HG02970 (cell line): ENCODE data around the gene MAPKAP1.

ENCODE experiments used
- ATAC-seq: cut with Tn5 transposase; IDR thresholded peaks from one replicate; pipeline ENCODE4 v1.9.1; 2021; ENCODE audit warnings: mild to moderate bottlenecking, moderate library complexity, moderate number of reproducible peaks; ENCODE audit not compliant: unreplicated experiment, low FRiP score

Gene MAPKAP1

GRCh38 chr9:125426926-125427325 is 280.1 kb downstream of the MAPKAP1 start:
- no peak for ATAC-seq

DNA sequence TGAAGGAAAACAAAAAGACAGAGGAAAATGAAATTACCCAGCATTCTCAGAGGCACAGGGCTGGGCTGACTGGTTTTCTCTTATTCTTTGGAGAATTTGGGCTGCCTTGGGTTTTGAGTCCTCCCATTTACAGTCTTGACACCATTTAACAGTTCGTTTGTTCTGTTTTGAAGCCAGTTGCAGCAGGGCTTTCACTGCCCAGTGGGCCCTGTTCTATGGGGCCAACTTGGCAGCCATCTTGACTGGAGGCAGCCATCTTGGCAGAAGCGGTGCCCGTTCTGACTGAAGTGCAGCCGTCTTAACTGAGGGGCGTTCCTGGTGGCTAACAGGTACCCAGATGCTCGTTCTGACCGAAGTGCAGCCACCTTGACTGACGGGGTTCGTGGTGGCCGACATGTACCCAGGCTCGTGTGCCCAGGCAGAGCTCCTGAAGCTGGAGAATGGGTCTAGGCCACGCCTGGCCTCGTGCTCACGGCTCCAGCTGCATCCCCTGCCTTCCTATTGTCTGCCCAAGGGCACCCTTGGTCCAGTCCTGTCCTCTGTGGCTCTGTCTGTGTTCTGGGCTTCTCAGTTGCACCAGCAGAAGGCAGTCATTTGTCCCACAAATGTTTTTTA is 281.0 kb downstream of the MAPKAP1 start:
- ATAC-seq: no peak

DNA sequence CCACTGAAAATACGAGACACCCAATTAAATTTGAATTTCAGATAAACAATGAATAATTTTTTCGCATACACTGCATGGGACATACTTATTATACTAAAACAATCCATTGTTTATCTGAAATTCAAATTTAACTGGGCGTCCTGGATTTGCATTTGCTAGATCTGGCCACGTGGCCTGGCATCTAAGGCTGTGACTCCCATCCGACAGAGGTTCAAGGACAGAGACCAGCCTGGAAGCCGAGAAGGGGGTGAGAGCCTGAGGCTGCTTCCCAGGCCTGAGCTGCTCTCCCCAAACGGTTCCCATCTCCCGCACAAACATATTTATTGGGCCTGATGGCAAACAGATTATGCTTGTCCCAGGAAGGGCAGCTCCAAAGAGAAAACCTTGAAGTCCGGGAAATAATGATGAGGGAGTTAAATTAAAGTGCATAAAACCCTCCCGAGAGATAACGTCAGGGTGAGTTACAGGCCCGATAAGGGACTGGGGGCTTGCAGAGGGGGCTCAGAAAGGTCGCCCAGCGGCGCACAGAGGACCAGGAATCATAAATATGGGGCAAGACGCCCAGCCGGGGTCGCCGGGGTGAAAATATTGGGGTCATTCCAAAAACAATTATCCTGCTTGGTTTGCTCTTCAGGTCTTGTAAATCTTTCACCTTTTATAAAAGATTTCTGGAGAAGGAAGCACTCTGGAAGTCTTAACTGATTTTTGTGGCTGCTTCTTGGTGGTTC is 281.7 kb downstream of the MAPKAP1 start:
- ATAC-seq: no peak

DNA sequence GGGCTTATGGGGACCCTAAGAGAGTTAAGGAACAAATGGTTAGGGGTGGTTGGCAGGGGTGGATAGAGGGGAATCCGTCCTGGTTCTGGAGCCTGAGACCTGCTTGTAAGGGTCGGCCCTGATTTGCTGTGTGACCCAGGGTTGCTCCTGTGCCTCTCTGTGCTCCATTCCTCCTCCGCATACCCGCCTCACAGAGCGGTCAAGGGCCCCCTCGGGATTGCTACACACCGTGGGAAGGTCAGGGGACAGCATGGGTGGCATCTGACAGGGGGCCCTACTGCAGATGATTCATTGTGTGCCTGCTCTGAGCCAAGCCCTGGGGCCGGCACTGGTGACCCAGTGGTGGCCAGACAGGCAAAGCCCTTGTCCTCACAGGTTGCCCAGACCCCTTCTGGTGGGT is 283.0 kb downstream of the MAPKAP1 start:
- ATAC-seq: no peak

DNA sequence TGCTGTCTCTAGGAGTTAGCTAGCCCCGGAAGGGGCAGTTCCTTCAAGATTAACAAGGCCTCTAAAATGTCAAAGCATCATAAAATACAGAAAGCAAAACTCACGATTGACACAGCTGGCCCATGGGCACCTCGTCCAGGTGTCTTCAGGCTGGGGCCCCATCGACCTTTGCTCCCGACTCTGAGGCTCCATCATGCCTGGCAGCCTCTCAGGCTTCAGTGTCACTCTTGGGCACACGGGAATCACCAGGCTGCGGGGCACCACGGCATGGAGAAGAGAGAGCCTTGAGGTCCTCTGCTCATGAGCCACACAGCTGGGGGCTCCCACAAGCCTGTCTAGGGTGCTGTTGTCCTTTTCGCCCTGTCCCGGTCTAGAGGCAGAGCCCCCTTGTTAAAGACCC is 284.2 kb downstream of the MAPKAP1 start:
- no peak for ATAC-seq

GRCh38 chr9:125421591-125422181 is 285.3 kb downstream of the MAPKAP1 start:
- no peak for ATAC-seq

- no peak for ATAC-seq
Observed at GRCh38 chr9:125421166-125421565, 285.8 kb downstream of the MAPKAP1 start.

- no peak for ATAC-seq
Observed at GRCh38 chr9:125418404-125418803, 288.6 kb downstream of the MAPKAP1 start.

GRCh38 chr9:125416517-125416916 is 290.5 kb downstream of the MAPKAP1 start:
- ATAC-seq: no peak

DNA sequence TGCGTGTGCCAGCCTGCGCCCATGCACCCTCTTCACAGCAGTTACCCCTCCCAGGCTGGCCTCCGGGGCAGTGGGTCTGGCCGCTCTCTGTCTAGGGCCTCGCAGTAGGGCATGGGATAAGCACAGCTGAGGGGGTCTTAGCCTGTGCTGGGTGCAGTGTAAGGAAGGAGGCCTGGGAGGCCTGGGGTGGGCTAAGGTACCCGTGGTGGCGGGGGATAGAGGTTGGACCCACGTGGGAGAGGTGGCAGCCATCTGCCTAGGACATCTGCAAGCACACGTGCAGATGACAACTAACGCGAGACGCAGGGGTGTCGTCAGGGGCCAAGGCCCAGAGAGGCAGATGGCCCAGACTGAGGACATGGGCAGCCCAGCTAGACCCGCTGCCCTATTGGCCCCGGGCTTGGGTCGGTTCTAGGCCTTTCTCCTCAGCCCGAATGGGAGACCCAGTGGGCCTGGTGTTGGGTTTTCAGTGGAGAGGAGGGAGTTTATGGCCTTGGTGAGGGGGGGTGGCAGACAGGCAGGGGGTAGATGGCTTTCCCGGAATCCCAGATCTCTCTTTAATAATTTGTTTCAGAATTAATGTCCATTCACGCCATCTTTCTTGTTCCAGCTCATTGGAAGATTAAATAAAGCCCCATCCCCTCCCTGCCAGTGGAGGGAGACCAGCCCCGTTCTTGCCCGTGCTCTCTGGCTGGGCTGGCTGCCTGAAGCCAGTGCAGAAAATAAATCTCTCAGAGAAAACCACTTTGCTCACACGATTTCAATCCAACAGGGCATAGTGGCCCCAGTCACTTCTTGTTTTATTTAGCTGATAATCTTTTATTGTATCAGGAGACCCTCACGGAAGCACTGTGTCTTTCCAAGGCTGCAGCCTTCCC is 291.2 kb downstream of the MAPKAP1 start:
- no peak for ATAC-seq

DNA sequence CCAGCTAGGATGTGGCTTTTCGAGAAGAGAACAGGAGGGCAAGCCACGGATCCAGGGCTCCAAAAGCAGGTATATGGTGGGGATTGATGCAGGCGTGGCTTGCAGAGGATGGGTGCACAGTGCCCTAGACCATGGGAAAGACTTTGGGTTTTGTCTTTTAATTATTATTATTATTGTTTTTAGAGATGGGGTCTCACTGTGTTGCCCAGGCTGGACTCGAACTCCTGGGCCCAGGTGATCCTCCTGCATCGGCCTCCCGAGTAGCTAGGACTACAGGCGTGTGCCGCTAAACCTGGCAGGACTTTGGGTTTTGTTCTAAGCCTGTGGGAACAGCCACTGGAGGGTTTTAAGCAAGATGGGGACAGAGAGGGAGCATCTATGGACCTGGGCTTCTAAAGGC is 293.4 kb downstream of the MAPKAP1 start:
- no peak for ATAC-seq

DNA sequence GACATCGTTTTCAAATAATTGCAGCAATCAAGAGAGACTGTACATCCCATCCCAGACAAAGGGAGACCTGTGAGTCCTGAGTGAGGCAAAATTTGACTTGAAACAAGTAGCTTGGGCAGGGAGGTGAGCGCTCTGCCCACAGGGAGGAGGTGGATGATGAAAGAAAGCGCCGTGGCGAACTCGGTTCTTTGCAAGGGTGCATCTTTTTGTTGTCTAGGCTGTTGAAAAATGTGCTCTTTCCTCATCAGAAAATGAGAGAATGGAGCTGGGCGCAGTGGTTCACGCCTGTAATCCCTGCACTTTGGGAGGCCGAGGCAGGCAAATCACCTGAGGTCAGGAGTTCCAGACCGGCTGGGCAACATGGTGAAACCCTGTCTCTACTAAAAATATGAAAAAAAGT is 294.8 kb downstream of the MAPKAP1 start:
- no peak for ATAC-seq

- no peak for ATAC-seq
Observed at GRCh38 chr9:125411171-125411756, 295.7 kb downstream of the MAPKAP1 start.

DNA sequence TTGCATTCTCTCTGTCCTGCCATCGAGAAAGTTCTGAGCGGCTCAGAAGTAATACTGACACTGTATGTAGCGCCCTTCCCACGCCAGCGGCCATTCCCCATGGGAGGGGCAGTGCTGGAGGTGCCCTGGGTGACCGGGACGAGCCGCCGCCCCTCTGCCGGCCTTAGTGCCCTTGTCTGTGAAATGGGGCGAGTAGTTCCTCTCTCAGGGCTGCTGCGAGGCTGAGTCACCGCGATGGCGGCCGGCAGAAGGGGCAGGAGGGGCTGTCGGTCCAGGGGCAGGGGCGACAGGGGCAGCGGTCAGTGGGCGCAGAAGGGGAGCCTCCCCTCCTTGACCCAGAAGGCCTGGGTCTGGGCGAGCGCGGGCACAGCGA is 296.5 kb downstream of the MAPKAP1 start:
- no peak for ATAC-seq

DNA sequence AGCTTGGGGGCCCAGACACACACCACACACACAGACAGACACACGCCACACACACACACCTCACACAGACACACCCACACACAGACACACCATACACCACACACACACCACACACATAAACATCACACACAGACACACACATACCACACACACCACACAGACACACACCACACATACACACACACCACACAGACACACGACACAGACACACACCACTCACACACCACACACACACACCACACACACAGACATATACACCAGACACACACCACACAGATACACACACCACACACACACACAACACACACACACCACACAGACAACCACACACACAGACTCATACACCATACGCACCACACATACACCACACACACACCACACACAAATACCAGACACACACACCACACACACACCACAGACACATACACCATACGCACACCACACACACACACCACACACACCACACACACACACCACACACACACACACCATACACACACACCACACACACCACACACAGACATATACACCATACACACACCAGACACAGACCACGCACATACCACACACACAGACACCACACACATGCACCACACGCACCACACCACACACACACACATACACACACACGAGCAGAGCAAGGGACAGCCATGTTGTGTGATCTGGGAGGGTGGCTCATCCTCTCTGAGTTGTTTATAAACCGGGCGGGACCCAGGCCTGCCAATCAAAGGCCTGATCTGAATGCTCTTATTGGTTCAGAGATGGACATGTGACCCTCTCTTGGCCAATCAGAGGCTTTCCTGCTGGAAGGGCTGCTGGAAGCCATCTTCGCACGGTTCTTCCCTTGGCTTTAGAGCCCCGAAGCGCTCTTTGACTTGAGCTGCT is 297.1 kb downstream of the MAPKAP1 start:
- no peak for ATAC-seq

DNA sequence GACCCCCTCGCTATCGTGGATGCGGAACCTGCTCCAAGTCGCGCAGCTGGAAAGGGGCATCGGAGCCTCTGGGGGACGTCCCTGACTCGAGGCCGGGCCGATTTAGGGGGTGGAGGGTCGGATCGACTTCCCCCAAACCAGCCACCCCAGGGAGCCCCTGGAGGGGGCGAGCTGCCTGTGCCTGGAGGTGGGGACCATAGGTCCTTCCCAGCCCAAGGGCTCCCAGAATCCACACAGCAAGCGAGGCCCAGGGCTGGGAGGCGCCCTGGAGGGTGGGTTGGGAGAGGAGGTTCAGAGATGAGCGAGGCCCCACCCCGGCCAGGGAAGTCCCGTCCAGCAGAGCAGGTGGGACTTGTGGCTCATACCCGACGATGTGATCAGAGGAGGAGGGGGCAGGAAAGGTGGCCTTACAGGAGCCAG is 297.8 kb downstream of the MAPKAP1 start:
- ATAC-seq: no peak

- no peak for ATAC-seq
Observed at GRCh38 chr9:125407974-125408900, 298.8 kb downstream of the MAPKAP1 start.

- ATAC-seq: no peak
Observed at GRCh38 chr9:125407432-125407973, 299.5 kb downstream of the MAPKAP1 start.

DNA sequence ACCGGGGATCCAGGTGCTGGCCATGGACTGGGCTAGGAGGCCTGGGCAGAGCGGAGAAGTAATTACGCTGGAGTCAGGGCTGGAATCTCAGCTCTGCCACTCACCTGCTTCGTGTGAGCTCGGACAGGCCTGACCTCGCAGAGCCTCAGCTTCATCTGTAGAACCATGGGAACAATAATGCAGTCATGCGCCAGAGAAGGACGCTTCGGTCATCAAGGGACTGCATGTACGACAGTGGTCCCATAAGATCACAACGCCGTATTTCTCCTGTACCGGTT is 300.3 kb downstream of the MAPKAP1 start:
- no peak for ATAC-seq
